22Rv1 (cell line): ENCODE data around the gene LGI4.

ENCODE experiments used
- CTCF ChIP-seq: fragments of 450-650 bp; IDR thresholded peaks from 2 replicates; pipeline ENCODE4 v1.5.1; 2017; ENCODE audit warnings: mild to moderate bottlenecking
- ZFX ChIP-seq: fragments of 450-650 bp; IDR thresholded peaks from 2 replicates; pipeline ENCODE4 v1.6.1; 2017; ENCODE audit warnings: antibody characterized with exemption, borderline replicate concordance

DNA sequence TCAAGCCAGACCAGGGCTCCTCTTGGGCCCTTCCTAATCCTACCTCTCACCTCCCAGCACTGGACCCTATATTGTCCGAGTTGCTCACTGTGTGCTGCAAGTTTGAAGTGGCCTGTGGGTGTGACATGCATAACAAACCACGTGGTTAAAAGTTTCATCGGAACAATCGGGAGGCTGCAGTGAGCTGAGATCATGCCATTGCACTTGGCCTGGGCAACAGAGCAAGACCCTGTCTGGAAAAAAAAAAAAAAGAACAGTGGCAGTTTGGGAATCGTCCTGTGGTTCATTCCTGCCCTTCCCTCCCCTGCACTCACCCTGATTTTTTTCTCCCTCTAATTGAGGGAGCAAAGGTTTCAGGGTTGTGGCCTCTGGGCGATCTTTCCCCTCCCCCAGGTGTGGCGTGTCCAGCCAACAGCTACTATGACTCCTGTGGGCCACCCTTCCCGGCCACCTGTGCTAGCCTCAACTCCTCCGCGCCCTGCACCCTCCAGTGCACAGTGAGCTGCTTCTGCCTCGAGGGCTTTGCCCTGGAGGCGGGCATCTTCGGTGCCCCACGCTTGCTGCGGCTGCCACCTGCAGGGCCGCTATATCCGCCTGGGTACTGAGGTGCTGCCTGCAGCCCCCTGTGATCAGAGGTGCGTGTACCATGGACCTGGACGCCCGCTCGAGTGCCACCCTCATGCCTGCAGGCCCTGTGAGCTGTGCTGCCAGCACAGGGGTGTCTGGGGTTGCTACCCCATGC lies 35.5 kb downstream of the LGI4 start:
- no peak for TF ChIP-seq CTCF
- TF ChIP-seq ZFX, result no peak
